GM12878 (cell line): Measurements from ENCODE around the gene DDX24. TPM values are rescaled to one million over a fixed set of nuclear protein-coding genes. Genes with fewer than 3 reads are reported as not detected.

Source experiments
- ATAC-seq: fragments of 200-7000 bp; cut with Tn5 transposase; 3 replicates; pipeline ENCODE4 v1.9.1; 2020; ENCODE audit warnings: mild to moderate bottlenecking, moderate library complexity
- BruUV-seq: library from RNA; stranded (reverse); fragments of 400-500 nt; replicated peaks from 2 replicates; lab custom pipeline; 2021; lab: Mats Ljungman, UMichigan
- CTCF ChIA-PET: fragments of 300-600 bp; sonication (Branson Sonifier 250); formaldehyde crosslinking; extraction: SDS; loops from one replicate; lab custom pipeline; 2021; ENCODE audit warnings: inconsistent platforms; lab: Yijun Ruan, JAX
- POLR2A ChIA-PET: fragments of 350-600 bp; formaldehyde crosslinking; extraction: SDS; loops from one replicate; lab custom pipeline; 2021; ENCODE audit warnings: inconsistent platforms; lab: Charles Lee
- RAD21 ChIA-PET: fragments of 300-600 bp; sonication (Branson Sonifier 250); formaldehyde crosslinking; loops from one replicate; lab custom pipeline; 2023; ENCODE audit warnings: antibody characterized with exemption; ENCODE audit not compliant: unreplicated experiment; lab: Charles Lee
- SMC1A ChIA-PET: fragments of 300-600 bp; sonication (Branson Sonifier 250); formaldehyde crosslinking; loops from one replicate; lab custom pipeline; 2023; ENCODE audit not compliant: unreplicated experiment, uncharacterized antibody; lab: Charles Lee
- DNase-seq: peaks from one replicate; pipeline ENCODE4 v3.0.0-alpha.2; 2011; ENCODE audit warnings: low read depth, low spot score
- FAIRE-seq: peaks from 3 replicates; lab custom pipeline; 2011; peaks lifted over from hg19 to GRCh38; lab: Jason Lieb, UNC
- H2AFZ ChIP-seq: 2 replicates; pipeline ENCODE4 v1.6.0; 2011; ENCODE audit warnings: low read depth, low read length, control low read depth; ENCODE audit not compliant: control insufficient read depth
- H3K27ac ChIP-seq: 2 replicates; pipeline ENCODE4 v1.5.1; 2011; ENCODE audit warnings: control low read depth; ENCODE audit not compliant: control insufficient read depth, insufficient read depth
- H3K27me3 ChIP-seq, 2 experiments: replicated peaks in 1 of 2; 2 replicates each; pipeline versions ENCODE4 v1.6.0 to v1.6.1; 2011; ENCODE audit warnings: low read length in 1 of 2; ENCODE audit not compliant: control insufficient read depth in 2 of 2, insufficient read depth in 2 of 2
- H3K36me3 ChIP-seq, 2 experiments: 2 replicates each; pipeline ENCODE4 v1.5.1; 2011; ENCODE audit warnings: low read length in 1 of 2; ENCODE audit not compliant: control insufficient read depth in 2 of 2, insufficient read depth in 2 of 2
- H3K4me1 ChIP-seq: 2 replicates; pipeline ENCODE4 v1.6.1; 2011; ENCODE audit warnings: mild to moderate bottlenecking, low read length, moderate library complexity, mixed read lengths; ENCODE audit not compliant: control insufficient read depth, insufficient read depth
- H3K4me2 ChIP-seq: 2 replicates; pipeline ENCODE4 v1.6.0; 2011; ENCODE audit warnings: control low read depth; ENCODE audit not compliant: control insufficient read depth, insufficient read depth
- H3K4me3 ChIP-seq: fragments of 200-600 bp; sonication (generic); 2 replicates; pipeline ENCODE4 v1.5.1; 2016
- H3K79me2 ChIP-seq: 2 replicates; pipeline ENCODE4 v1.6.0; 2011; ENCODE audit warnings: low read length; ENCODE audit not compliant: control insufficient read depth, insufficient read depth
- H3K9ac ChIP-seq: 2 replicates; pipeline ENCODE4 v1.8.0; 2011; ENCODE audit warnings: low read length, control low read depth, mixed read lengths; ENCODE audit not compliant: control insufficient read depth, insufficient read depth
- H3K9me3 ChIP-seq: replicated peaks from 3 replicates; pipeline ENCODE4 v1.5.1; 2011; ENCODE audit warnings: mild to moderate bottlenecking, low read length; ENCODE audit not compliant: control insufficient read depth, insufficient read depth
- H4K20me1 ChIP-seq: 2 replicates; pipeline ENCODE4 v1.6.0; 2011; ENCODE audit not compliant: control insufficient read depth, insufficient read depth
- ATF7 ChIP-seq: fragments of 450-650 bp; IDR thresholded peaks from 2 replicates; pipeline ENCODE4 v1.6.1; 2016; ENCODE audit warnings: low read depth, mild to moderate bottlenecking
- BCLAF1 ChIP-seq: fragments of 450-650 bp; IDR thresholded peaks from 2 replicates; pipeline ENCODE4 v1.6.1; 2017; ENCODE audit warnings: antibody characterized with exemption, mild to moderate bottlenecking, moderate library complexity
- CTCF ChIP-seq, 3 experiments: IDR thresholded peaks in 2 of 3; conservative IDR thresholded peaks in 1 of 3; 2 replicates each; pipeline ENCODE4 v1.5.1; 2011; ENCODE audit warnings: low read depth in 3 of 3, low read length in 3 of 3, mild to moderate bottlenecking in 3 of 3, control low read depth in 2 of 3, moderate library complexity in 2 of 3, inconsistent platforms in 1 of 3, mixed read lengths in 1 of 3; ENCODE audit not compliant: control insufficient read depth in 2 of 3, insufficient read depth in 1 of 3; ENCODE audit errors: extremely low read depth in 1 of 3
- IRF3 ChIP-seq: fragments of 450-650 bp; IDR thresholded peaks from 2 replicates; pipeline ENCODE4 v1.6.1; 2014; ENCODE audit warnings: mild to moderate bottlenecking
- MEF2B ChIP-seq: fragments of 450-650 bp; IDR thresholded peaks from 2 replicates; pipeline ENCODE4 v1.6.1; 2018; ENCODE audit warnings: mild to moderate bottlenecking, moderate library complexity; ENCODE audit not compliant: partially characterized antibody, poor library complexity, severe bottlenecking
- MLLT1 ChIP-seq: fragments of 450-650 bp; IDR thresholded peaks from 2 replicates; pipeline ENCODE4 v1.6.1; 2016; ENCODE audit warnings: mild to moderate bottlenecking
- POLR2AphosphoS2 ChIP-seq: IDR thresholded peaks from 2 replicates; pipeline ENCODE4 v1.6.1; 2011; ENCODE audit warnings: low read depth, mild to moderate bottlenecking, low read length, improper control_type of control experiment, moderate library complexity
- RAD51 ChIP-seq: fragments of 450-650 bp; IDR thresholded peaks from 2 replicates; pipeline ENCODE4 v1.6.1; 2016; ENCODE audit warnings: moderate library complexity, mild to moderate bottlenecking, inconsistent platforms
- SKIL ChIP-seq: fragments of 450-650 bp; IDR thresholded peaks from 2 replicates; pipeline ENCODE4 v1.6.1; 2017; ENCODE audit warnings: mild to moderate bottlenecking, low read depth, inconsistent platforms; ENCODE audit not compliant: poor library complexity, severe bottlenecking
- SUPT20H ChIP-seq: IDR thresholded peaks from 2 replicates; pipeline ENCODE4 v1.6.1; 2011; ENCODE audit warnings: low read depth, mild to moderate bottlenecking, low read length, moderate library complexity, borderline replicate concordance; ENCODE audit not compliant: control insufficient read depth
- ZSCAN29 ChIP-seq: fragments of 450-650 bp; IDR thresholded peaks from 2 replicates; pipeline ENCODE4 v1.6.1; 2017; ENCODE audit warnings: mild to moderate bottlenecking, moderate library complexity
- whole genome bisulfite sequencing: methylation state at CpG from one replicate; pipeline ENCODE4 v1.1.6; 2016; ENCODE audit warnings: low lambda C conversion rate; ENCODE audit not compliant: insufficient replicate concordance, insufficient coverage; ENCODE audit errors: missing lambda C conversion rate; 5-methylcytosine and 5-hydroxymethylcytosine counted together
- in situ Hi-C: fragments of 300-500 bp; cut with MboI; formaldehyde crosslinking; loops from 9 replicates; pipeline ENCODE4 v1.14.3; 2018; ENCODE audit warnings: mixed read lengths
- intact Hi-C: fragments of 100-400 bp; cut with micrococcal nuclease; formaldehyde crosslinking; loops from one replicate; pipeline ENCODE4 v1.14.2; 2022; ENCODE audit not compliant: unreplicated experiment
- polyA plus RNA-seq, 11 experiments: library from polyadenylated mRNA; depleted of rRNA in 4 of 11; unstranded in 6 of 11; stranded (reverse) in 5 of 11; fragments of >200 nt; fragmentation: Nextera tagmentation in 4 of 11; fragmentation: Illumina TruSeq in 1 of 11; extraction: Ambion mirVana in 4 of 11; extraction: Trizol in 1 of 11; gene quantifications; 1 replicate in 1 of 11; 2 replicates in 10 of 11; pipeline versions ENCODE4 v1.2.1 to v1.2.3, GENCODE V29; 2011 to 2016; ENCODE audit warnings: inconsistent platforms in 2 of 11, missing spikeins in 2 of 11, low read depth in 1 of 11
- total RNA-seq, 4 experiments: library from RNA; depleted of rRNA in 3 of 4; stranded (reverse); fragments of >200 nt in 3 of 4; fragmentation: Illumina TruSeq in 1 of 4; extraction: Trizol in 1 of 4; gene quantifications; 2 replicates each; pipeline versions ENCODE4 v1.2.1 to v1.2.3, GENCODE V29; 2013 to 2021

DDX24 gene
- total and polyA plus RNA-seq, 10 of the 15 experiments (the other 5 are each of a cell fraction or from before 2014, with no cell fraction given) = 137 to 266 (median 184) TPM

- TF ChIP-seq IRF3 = no peak
- TF ChIP-seq ATF7 = no peak
- TF ChIP-seq POLR2AphosphoS2 = no peak
- TF ChIP-seq SUPT20H = no peak
- TF ChIP-seq MEF2B = no peak
Observed at GRCh38 chr14:94021001-94021400, 60.0 kb downstream of the DDX24 start (continued).

- ATAC-seq = no peak
- FAIRE-seq = no peak
- Histone ChIP-seq H3K27ac (no peak overlapping the region), H3K79me2 (no peaks in the 10 kb centered on the region), H3K9ac (no peak overlapping the region), H3K4me1 (peaks cover 10% of the 10 kb centered on the region), H3K9me3 (no peaks in the 10 kb centered on the region; the same call in 2 of the 3 replicates), H3K36me3 (no peaks in the 10 kb centered on the region), H3K4me3 (no peak overlapping the region), H3K4me2 (no peak overlapping the region), H2AFZ (no peak overlapping the region), H3K27me3 (peaks cover 0 to 2% of the 10 kb centered on the region in 2 experiments; a peak in 1 of 4 replicates), H4K20me1 (no peaks in the 10 kb centered on the region)
- CTCF ChIA-PET = interaction anchor here (1.1 to 5.1 kb wide), 4 partner anchors 16 to 117 kb away, joined by 3 to 34 read pairs (median 4); no protein-coding TSS in a partner anchor
- BruUV-seq = no TSS peak
- DNase-seq = no peak
- POLR2A ChIA-PET = no interaction called here
- intact Hi-C loops = no loop called here
- RAD21 ChIA-PET = interaction anchor here (2.0 kb wide), 1 partner anchor 80 kb away, joined by 7 read pairs; no protein-coding TSS in a partner anchor
- 46% methylated on average over 4 of the region's 4 CpGs for WGBS
- in situ Hi-C loops = no loop called here
- SMC1A ChIA-PET = interaction anchor here (0.7 to 1.4 kb wide), 2 partner anchors 9 to 15 kb away, joined by 3 to 6 read pairs; no protein-coding TSS in a partner anchor
- TF ChIP-seq CTCF (IDR thresholded peaks at IDR 0.05 in 2 of 3, conservative IDR thresholded peaks at IDR 0.05 in 1 of 3; ENCODE audit: control insufficient read depth in 2 of 3, extremely low read depth in 1 of 3, insufficient read depth in 1 of 3, low read depth in 3 of 3, low read length in 3 of 3) (no peak), MLLT1 (no peak), POLR2AphosphoS2 (no peak), ZSCAN29 (no peak), RAD51 (no peak), SKIL (no peak), BCLAF1 (no peak)
Observed at GRCh38 chr14:94020267-94020666, 60.7 kb downstream of the DDX24 start.
